ENCODE measurements around the gene ZNF768.

Gene ZNF768

GRCh38 chr16:30526137-30526822, at the start of gene ZNF768:
Gene ZNF768 (minus strand): TSS chr16:30526566. CDS start chr16:30526413, 153 bp downstream.
- no peak for FAIRE-seq

GRCh38 chr16:30574678-30575077, 48.3 kb upstream of the ZNF768 start:
- DNase-seq (ENCODE audit: insufficient read length, low spot score): no peak
- FAIRE-seq: no peak

More at GRCh38 chr16:30526137-30526822, at the start of gene ZNF768:
- DNase-seq (ENCODE audit: insufficient read length, low spot score): peak; percentile 67

GRCh38 chr16:30571445-30572322, 45.3 kb upstream of the ZNF768 start, which contains the start of gene ZNF688:
Gene ZNF688 (minus strand): TSS chr16:30571714. CDS start chr16:30571629, 85 bp downstream.
- DNase-seq (ENCODE audit: insufficient read length, low spot score): peak; percentile 97
- FAIRE-seq: peak; percentile 97

- FAIRE-seq (no peak), DNase-seq (ENCODE audit: insufficient read length, low spot score) (no peak)
Observed at GRCh38 chr16:30570636-30571444, 44.5 kb upstream of the ZNF768 start.

GRCh38 chr16:30569746-30570635, 43.6 kb upstream of the ZNF768 start:
- FAIRE-seq: no peak
- no peak for DNase-seq (ENCODE audit: insufficient read length, low spot score)

GRCh38 chr16:30569281-30569680, 42.9 kb upstream of the ZNF768 start:
- no peak for FAIRE-seq
- DNase-seq (ENCODE audit: insufficient read length, low spot score): no peak

- FAIRE-seq: peak; percentile 96
Observed at GRCh38 chr16:30567991-30568638, 41.7 kb upstream of the ZNF768 start.

GRCh38 chr16:30567160-30567990, 41.0 kb upstream of the ZNF768 start:
- FAIRE-seq: no peak
- no peak for DNase-seq (ENCODE audit: insufficient read length, low spot score)

More at GRCh38 chr16:30567991-30568638, 41.7 kb upstream of the ZNF768 start:
- DNase-seq (ENCODE audit: insufficient read length, low spot score): no peak

GRCh38 chr16:30566531-30566930, 40.2 kb upstream of the ZNF768 start:
- FAIRE-seq (no peak), DNase-seq (ENCODE audit: insufficient read length, low spot score) (no peak)

GRCh38 chr16:30565984-30566383, 39.6 kb upstream of the ZNF768 start:
- FAIRE-seq: no peak
- DNase-seq (ENCODE audit: insufficient read length, low spot score): no peak

- no peak for DNase-seq (ENCODE audit: insufficient read length, low spot score)
- FAIRE-seq: no peak
Observed at GRCh38 chr16:30565526-30565925, 39.2 kb upstream of the ZNF768 start.

GRCh38 chr16:30562021-30562420, 35.7 kb upstream of the ZNF768 start:
- DNase-seq (ENCODE audit: insufficient read length, low spot score) (no peak), FAIRE-seq (no peak)

- FAIRE-seq: peak; percentile 21
- no peak for DNase-seq (ENCODE audit: insufficient read length, low spot score)
Observed at GRCh38 chr16:30561089-30561816, 34.9 kb upstream of the ZNF768 start.

- DNase-seq (ENCODE audit: insufficient read length, low spot score): no peak
- FAIRE-seq: no peak
Observed at GRCh38 chr16:30559690-30560089, 33.3 kb upstream of the ZNF768 start.

GRCh38 chr16:30558789-30559377, 32.5 kb upstream of the ZNF768 start:
- DNase-seq (ENCODE audit: insufficient read length, low spot score): no peak
- no peak for FAIRE-seq

- peak; percentile 94 for DNase-seq (ENCODE audit: insufficient read length, low spot score)
Observed at GRCh38 chr16:30557957-30558788, 31.8 kb upstream of the ZNF768 start, which contains the start of gene ZNF764. Gene ZNF764 (minus strand): TSS chr16:30558374. CDS start chr16:30558182, 192 bp downstream.

GRCh38 chr16:30557707-30557956, 31.3 kb upstream of the ZNF768 start:
- DNase-seq (ENCODE audit: insufficient read length, low spot score) (no peak), FAIRE-seq (no peak)

More at GRCh38 chr16:30557957-30558788, 31.8 kb upstream of the ZNF768 start, which contains the start of gene ZNF764:
- peak; percentile 94 for FAIRE-seq

Data from GM19239 (cell line).